CD14-positive monocyte (primary cell): ENCODE data around the gene MAML3. TPM values are rescaled to one million over a fixed set of nuclear protein-coding genes. Genes with fewer than 3 reads are reported as not detected.

ENCODE experiments used
- DNase-seq, 3 donors: peaks; one replicate each; pipeline ENCODE4 v3.0.0-alpha.2; 2011 to 2022
- H2AFZ ChIP-seq: 2 replicates; pipeline ENCODE4 v1.6.0; 2012; ENCODE audit warnings: mild to moderate bottlenecking, low read depth, low read length, inconsistent platforms; ENCODE audit not compliant: insufficient read depth, poor library complexity, severe bottlenecking
- H3K27ac ChIP-seq, 2 donors: 1 replicate in 1 of 2; 2 replicates in 1 of 2; pipeline ENCODE4 v1.5.1; 2012 to 2013; ENCODE audit warnings: low read length in 2 of 2, control low read depth in 1 of 2, inconsistent platforms in 1 of 2, low read depth in 1 of 2, mild to moderate bottlenecking in 1 of 2
- H3K27me3 ChIP-seq, 2 donors: one replicate each; pipeline versions ENCODE4 v1.6.0 to v1.6.1; 2011 to 2013; ENCODE audit warnings: low read length in 2 of 2; ENCODE audit not compliant: control insufficient read depth in 2 of 2, insufficient read depth in 2 of 2
- H3K36me3 ChIP-seq, 2 donors: replicated peaks in 1 of 2; 1 replicate in 1 of 2; 2 replicates in 1 of 2; pipeline versions ENCODE4 v1.5.1 to v1.6.1; 2012 to 2013; ENCODE audit warnings: low read length in 2 of 2, control low read depth in 1 of 2, inconsistent platforms in 1 of 2, mild to moderate bottlenecking in 1 of 2; ENCODE audit not compliant: insufficient read depth in 2 of 2, control insufficient read depth in 1 of 2
- H3K4me1 ChIP-seq, 2 donors: 1 replicate in 1 of 2; 2 replicates in 1 of 2; pipeline versions ENCODE4 v1.5.1 to v1.6.1; 2012 to 2013; ENCODE audit warnings: low read length in 2 of 2, control low read depth in 1 of 2, inconsistent platforms in 1 of 2, mild to moderate bottlenecking in 1 of 2, moderate library complexity in 1 of 2; ENCODE audit not compliant: insufficient read depth in 2 of 2, control insufficient read depth in 1 of 2
- H3K4me2 ChIP-seq: replicated peaks from 2 replicates; pipeline ENCODE3; 2012; ENCODE audit warnings: low read length, moderate library complexity, mild to moderate bottlenecking; ENCODE audit not compliant: poor library complexity, severe bottlenecking; ENCODE audit errors: extremely low read depth
- H3K4me3 ChIP-seq, 3 experiments: fragments of 200-600 bp in 1 of 3; sonication (generic) in 1 of 3; replicated peaks in 1 of 3; 1 replicate in 2 of 3; 2 replicates in 1 of 3; pipeline ENCODE4 v1.5.1; 2011 to 2013; ENCODE audit warnings: low read length in 3 of 3, mild to moderate bottlenecking in 3 of 3, control low read depth in 2 of 3, low read depth in 2 of 3, inconsistent platforms in 1 of 3, moderate library complexity in 1 of 3
- H3K79me2 ChIP-seq: 2 replicates; pipeline ENCODE4 v1.6.0; 2012; ENCODE audit warnings: mild to moderate bottlenecking, control low read depth, inconsistent platforms, low read length, moderate library complexity; ENCODE audit not compliant: insufficient read depth
- H3K9ac ChIP-seq: 2 replicates; pipeline ENCODE4 v1.6.0; 2017; ENCODE audit warnings: low read length, mild to moderate bottlenecking; ENCODE audit not compliant: insufficient read depth, poor library complexity, severe bottlenecking
- H3K9me3 ChIP-seq, 2 donors: replicated peaks in 1 of 2; 1 replicate in 1 of 2; 2 replicates in 1 of 2; pipeline versions ENCODE4 v1.5.1 to v1.6.1; 2012 to 2013; ENCODE audit warnings: low read length in 2 of 2, control low read depth in 1 of 2; ENCODE audit not compliant: control insufficient read depth in 1 of 2, insufficient read depth in 1 of 2
- H4K20me1 ChIP-seq: 2 replicates; pipeline ENCODE4 v1.6.0; 2012; ENCODE audit warnings: mild to moderate bottlenecking, low read length, control low read depth, moderate library complexity; ENCODE audit not compliant: insufficient read depth
- H3K27ac Mint-ChIP-seq, 7 donors: one replicate each; pipeline ENCODE4 v1.8.0; 2020; ENCODE audit warnings: mild to moderate bottlenecking in 7 of 7, mixed read lengths in 7 of 7, moderate library complexity in 6 of 7, inconsistent platforms in 2 of 7
- H3K27me3 Mint-ChIP-seq, 3 donors: one replicate each; pipeline ENCODE4 v1.8.0; 2021 to 2022; ENCODE audit warnings: low read depth in 3 of 3, mild to moderate bottlenecking in 3 of 3, mixed read lengths in 3 of 3, moderate library complexity in 3 of 3, inconsistent platforms in 1 of 3
- H3K36me3 Mint-ChIP-seq, 2 donors: one replicate each; pipeline ENCODE4 v1.8.0; 2020; ENCODE audit warnings: mixed read lengths in 2 of 2, inconsistent platforms in 1 of 2, mild to moderate bottlenecking in 1 of 2
- H3K4me1 Mint-ChIP-seq: one replicate; pipeline ENCODE4 v1.8.0; 2020; ENCODE audit warnings: mild to moderate bottlenecking, mixed read lengths
- H3K4me3 Mint-ChIP-seq, 2 donors: one replicate each; pipeline ENCODE4 v1.8.0; 2020; ENCODE audit warnings: mild to moderate bottlenecking in 2 of 2, mixed read lengths in 2 of 2, moderate library complexity in 1 of 2
- H3K9me3 Mint-ChIP-seq, 7 donors: one replicate each; pipeline ENCODE4 v1.8.0; 2020 to 2022; ENCODE audit warnings: mixed read lengths in 7 of 7, mild to moderate bottlenecking in 6 of 7, moderate library complexity in 6 of 7, inconsistent platforms in 2 of 7
- WGBS: methylation state at CpG from one replicate; pipeline ENCODE4 v1.1.5; 2013; ENCODE audit warnings: missing lambda C conversion rate; ENCODE audit not compliant: insufficient coverage; 5-methylcytosine and 5-hydroxymethylcytosine counted together
- intact Hi-C, 2 donors: fragments of 100-400 bp; cut with micrococcal nuclease; formaldehyde crosslinking; loops; one replicate each; pipeline versions ENCODE4 v1.15.0 to v1.15.1; 2023
- polyA plus RNA-seq, 3 donors: library from polyadenylated mRNA; depleted of rRNA in 1 of 3; unstranded in 2 of 3; stranded (reverse) in 1 of 3; fragments of 300-500 nt in 2 of 3; fragments of >200 nt in 1 of 3; fragmentation: Illumina TruSeq in 2 of 3; gene quantifications; 1 replicate in 2 of 3; 2 replicates in 1 of 3; pipeline ENCODE4 v1.2.3, GENCODE V29; 2012 to 2021
- TF ChIP-seq, protein P1 (sequence below): fragments of 200-600 bp; IDR thresholded peaks from one replicate; pipeline ENCODE4 v1.8.0; 2022; ENCODE audit warnings: antibody characterized with exemption, mild to moderate bottlenecking

The MAML3 gene
- polyA plus RNA-seq, 3 donors, result 1.5 to 6.5 (median 2.3) TPM

DNA sequence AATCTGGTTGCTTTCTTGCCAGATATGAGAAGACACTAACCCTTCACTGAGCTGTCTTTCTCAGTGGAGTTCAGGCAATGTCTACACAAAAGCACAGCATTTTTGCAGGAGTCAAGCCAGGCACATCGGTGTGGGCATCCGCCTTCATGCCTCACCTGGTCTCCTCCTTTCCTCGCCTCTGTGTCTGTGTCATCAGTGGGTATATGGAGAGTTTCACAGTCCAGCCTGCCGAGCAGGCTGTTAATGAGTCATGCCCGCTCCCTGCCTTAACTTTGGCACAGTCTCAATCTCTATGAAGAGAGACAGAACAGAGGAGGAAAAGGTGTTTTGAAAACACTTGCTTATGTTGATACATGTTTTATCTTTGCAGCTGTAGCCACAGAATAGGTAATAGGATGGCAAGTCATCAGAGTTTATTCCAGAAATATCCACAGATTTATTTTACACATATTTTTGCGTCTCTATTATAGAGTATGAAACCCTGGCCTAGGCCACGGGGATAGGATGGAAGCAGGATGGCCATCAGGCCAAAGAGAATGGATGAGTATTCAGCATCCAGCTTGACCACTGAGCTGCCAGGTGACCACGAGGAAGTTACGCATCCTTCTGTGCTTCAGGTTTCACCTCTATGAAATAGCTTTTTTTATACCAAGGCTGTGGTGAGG is 32.8 kb upstream of the MAML3 start:
- Histone ChIP-seq H3K9me3 (no peaks in the 10 kb centered on the region), H2AFZ (no peak overlapping the region), H3K79me2 (no peaks in the 10 kb centered on the region), H4K20me1 (no peaks in the 10 kb centered on the region), H3K9ac (no peak overlapping the region), H3K4me1 (no peaks in the 10 kb centered on the region), H3K36me3 (no peaks in the 10 kb centered on the region), H3K4me2 (no peak overlapping the region), H3K27me3 (no peaks in the 10 kb centered on the region), H3K4me3 (no peak overlapping the region), H3K27ac (no peak overlapping the region)
- no peak for DNase-seq
- no peaks in the 10 kb centered on the region for H3K4me1 Mint-ChIP-seq
- H3K4me3 Mint-ChIP-seq, result no peak overlapping the region
- intact Hi-C loops, result no loop called here
- peak overlapping the region in 1 of 7 donors; percentile 28 for H3K27ac Mint-ChIP-seq
- 83% methylated on average over 5 of the region's 9 CpGs for WGBS
- no peaks in the 10 kb centered on the region for H3K36me3 Mint-ChIP-seq
- no peaks in the 10 kb centered on the region for H3K9me3 Mint-ChIP-seq
- H3K27me3 Mint-ChIP-seq, result peaks cover 0 to 2% (median 0%) of the 10 kb centered on the region in 3 donors
- TF ChIP-seq, protein P1, sequence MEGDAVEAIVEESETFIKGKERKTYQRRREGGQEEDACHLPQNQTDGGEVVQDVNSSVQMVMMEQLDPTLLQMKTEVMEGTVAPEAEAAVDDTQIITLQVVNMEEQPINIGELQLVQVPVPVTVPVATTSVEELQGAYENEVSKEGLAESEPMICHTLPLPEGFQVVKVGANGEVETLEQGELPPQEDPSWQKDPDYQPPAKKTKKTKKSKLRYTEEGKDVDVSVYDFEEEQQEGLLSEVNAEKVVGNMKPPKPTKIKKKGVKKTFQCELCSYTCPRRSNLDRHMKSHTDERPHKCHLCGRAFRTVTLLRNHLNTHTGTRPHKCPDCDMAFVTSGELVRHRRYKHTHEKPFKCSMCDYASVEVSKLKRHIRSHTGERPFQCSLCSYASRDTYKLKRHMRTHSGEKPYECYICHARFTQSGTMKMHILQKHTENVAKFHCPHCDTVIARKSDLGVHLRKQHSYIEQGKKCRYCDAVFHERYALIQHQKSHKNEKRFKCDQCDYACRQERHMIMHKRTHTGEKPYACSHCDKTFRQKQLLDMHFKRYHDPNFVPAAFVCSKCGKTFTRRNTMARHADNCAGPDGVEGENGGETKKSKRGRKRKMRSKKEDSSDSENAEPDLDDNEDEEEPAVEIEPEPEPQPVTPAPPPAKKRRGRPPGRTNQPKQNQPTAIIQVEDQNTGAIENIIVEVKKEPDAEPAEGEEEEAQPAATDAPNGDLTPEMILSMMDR, result no peak

DNA sequence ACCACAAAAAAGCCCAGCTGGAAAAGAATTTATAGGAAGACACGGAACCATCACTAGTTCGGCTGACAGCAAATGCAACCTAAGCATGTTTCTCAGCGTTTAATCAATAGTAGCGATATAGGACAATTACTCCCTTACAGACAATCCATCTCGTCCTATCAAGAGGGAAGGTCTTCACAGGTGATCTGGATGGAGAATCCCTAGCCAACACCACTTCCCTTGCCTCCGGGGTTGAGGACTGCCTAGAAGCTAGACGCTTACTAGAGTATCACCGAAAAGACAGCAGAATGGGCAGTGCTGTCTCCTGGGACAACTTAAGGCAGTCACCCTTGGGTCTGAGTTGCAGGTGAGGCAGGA is 32.1 kb upstream of the MAML3 start:
- 98% methylated on average over 5 of the region's 8 CpGs for WGBS
- no peaks in the 10 kb centered on the region for H3K4me1 Mint-ChIP-seq
- H3K36me3 Mint-ChIP-seq, result no peaks in the 10 kb centered on the region
- no peaks in the 10 kb centered on the region for H3K36me3 ChIP-seq
- H3K9me3 Mint-ChIP-seq, result no peaks in the 10 kb centered on the region
- H3K9ac ChIP-seq, result no peak overlapping the region
- no peak overlapping the region for H3K4me3 Mint-ChIP-seq
- no peak overlapping the region for H3K4me3 ChIP-seq
- no peak overlapping the region for H2AFZ ChIP-seq
- intact Hi-C loops, result no loop called here
- no peaks in the 10 kb centered on the region for H3K27me3 ChIP-seq
- TF ChIP-seq, protein P1, result no peak
- no peaks in the 10 kb centered on the region for H3K79me2 ChIP-seq
- H3K9me3 ChIP-seq, result no peaks in the 10 kb centered on the region
- H3K27me3 Mint-ChIP-seq, result peaks cover 0 to 2% (median 0%) of the 10 kb centered on the region in 3 donors
- H4K20me1 ChIP-seq, result no peaks in the 10 kb centered on the region
- no peak overlapping the region for H3K27ac Mint-ChIP-seq
- H3K27ac ChIP-seq, result no peak overlapping the region
- DNase-seq, result no peak
- H3K4me1 ChIP-seq, result no peaks in the 10 kb centered on the region
- H3K4me2 ChIP-seq, result no peak overlapping the region
